GM23248 (cell line): ENCODE results near the gene ATP2B1.

Experiments
- EZH2 ChIP-seq: fragments of 200-600 bp; sonication (generic); IDR thresholded peaks from 2 replicates; pipeline ENCODE4 v1.6.1; 2018; ENCODE audit warnings: antibody characterized with exemption, mild to moderate bottlenecking; ENCODE audit not compliant: insufficient read depth, poor library complexity, severe bottlenecking
- EZH2phosphoT487 ChIP-seq: fragments of 200-600 bp; sonication (generic); IDR thresholded peaks from 2 replicates; pipeline ENCODE4 v1.6.1; 2018; ENCODE audit warnings: antibody characterized with exemption, moderate library complexity, mild to moderate bottlenecking, low read depth; ENCODE audit not compliant: insufficient read depth

GRCh38 chr12:89671469-89671868 lies 37.2 kb downstream of the ATP2B1 start:
- TF ChIP-seq EZH2 = no peak
- no peak for TF ChIP-seq EZH2phosphoT487
